GM12892 (cell line): ENCODE results near the gene AUNIP.

Experiments
- POLR2A ChIP-seq: IDR thresholded peaks from 2 replicates; pipeline ENCODE4 v1.6.1; 2011; ENCODE audit warnings: low read depth, low read length, control low read depth
- POLR2AphosphoS5 ChIP-seq: IDR thresholded peaks from 2 replicates; pipeline ENCODE4 v1.6.1; 2011; ENCODE audit warnings: low read depth, low read length, control low read depth
- TAF1 ChIP-seq: IDR thresholded peaks from 2 replicates; pipeline ENCODE4 v1.6.1; 2011; ENCODE audit warnings: low read depth, mild to moderate bottlenecking, control low read depth, low read length, borderline replicate concordance

GRCh38 chr1:25796811-25797458, 62.3 kb downstream of the AUNIP start:
- no peak for TF ChIP-seq POLR2A
- TF ChIP-seq TAF1: no peak
- no peak for TF ChIP-seq POLR2AphosphoS5
